Chondrocyte (in vitro differentiated cells): ENCODE measurements around the gene ZMYM4. TPM values are rescaled to one million over a fixed set of nuclear protein-coding genes. Genes with fewer than 3 reads are reported as not detected.

ENCODE experiments used
- DNase-seq: peaks from one replicate; pipeline ENCODE4 v3.0.0; 2021; ENCODE audit warnings: mixed read lengths, low spot score
- H3K27ac Mint-ChIP-seq: one replicate; pipeline ENCODE4 v1.8.0; 2021; ENCODE audit warnings: mild to moderate bottlenecking, moderate library complexity, mixed read lengths; ENCODE audit not compliant: unreplicated experiment
- H3K27me3 Mint-ChIP-seq: 2 replicates; pipeline ENCODE4 v1.8.0; 2021; ENCODE audit warnings: low read depth, mixed read lengths
- H3K36me3 Mint-ChIP-seq: 2 replicates; pipeline ENCODE4 v1.8.0; 2021; ENCODE audit warnings: low read depth, mixed read lengths
- H3K4me1 Mint-ChIP-seq: 2 replicates; pipeline ENCODE4 v1.8.0; 2021; ENCODE audit warnings: low read depth, mild to moderate bottlenecking, mixed read lengths
- H3K4me3 Mint-ChIP-seq: one replicate; pipeline ENCODE4 v1.8.0; 2021; ENCODE audit warnings: mild to moderate bottlenecking, moderate library complexity, mixed read lengths; ENCODE audit not compliant: unreplicated experiment
- H3K9me3 Mint-ChIP-seq: 2 replicates; pipeline ENCODE4 v1.8.0; 2021; ENCODE audit warnings: low read depth, mixed read lengths
- total RNA-seq: library from RNA; stranded (reverse); gene quantifications from 3 replicates; pipeline ENCODE4 v1.2.1, GENCODE V29; 2021
- TF ChIP-seq, protein P1 (sequence below): fragments of 200-600 bp; sonication (generic); IDR thresholded peaks from 2 replicates; pipeline ENCODE4 v1.5.0; 2021; ENCODE audit warnings: antibody characterized with exemption, mild to moderate bottlenecking, moderate library complexity

ZMYM4 gene
- total RNA-seq, 1 donor from 2014 or later, result 51.0 TPM

- Mint-ChIP-seq H3K27ac (no peak overlapping the region), H3K9me3 (no peaks in the 10 kb centered on the region), H3K4me1 (no peaks in the 10 kb centered on the region), H3K27me3 (no peaks in the 10 kb centered on the region), H3K36me3 (peaks cover 28% of the 10 kb centered on the region), H3K4me3 (no peak overlapping the region)
- TF ChIP-seq, protein P1, sequence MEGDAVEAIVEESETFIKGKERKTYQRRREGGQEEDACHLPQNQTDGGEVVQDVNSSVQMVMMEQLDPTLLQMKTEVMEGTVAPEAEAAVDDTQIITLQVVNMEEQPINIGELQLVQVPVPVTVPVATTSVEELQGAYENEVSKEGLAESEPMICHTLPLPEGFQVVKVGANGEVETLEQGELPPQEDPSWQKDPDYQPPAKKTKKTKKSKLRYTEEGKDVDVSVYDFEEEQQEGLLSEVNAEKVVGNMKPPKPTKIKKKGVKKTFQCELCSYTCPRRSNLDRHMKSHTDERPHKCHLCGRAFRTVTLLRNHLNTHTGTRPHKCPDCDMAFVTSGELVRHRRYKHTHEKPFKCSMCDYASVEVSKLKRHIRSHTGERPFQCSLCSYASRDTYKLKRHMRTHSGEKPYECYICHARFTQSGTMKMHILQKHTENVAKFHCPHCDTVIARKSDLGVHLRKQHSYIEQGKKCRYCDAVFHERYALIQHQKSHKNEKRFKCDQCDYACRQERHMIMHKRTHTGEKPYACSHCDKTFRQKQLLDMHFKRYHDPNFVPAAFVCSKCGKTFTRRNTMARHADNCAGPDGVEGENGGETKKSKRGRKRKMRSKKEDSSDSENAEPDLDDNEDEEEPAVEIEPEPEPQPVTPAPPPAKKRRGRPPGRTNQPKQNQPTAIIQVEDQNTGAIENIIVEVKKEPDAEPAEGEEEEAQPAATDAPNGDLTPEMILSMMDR, result no peak
- no peak for DNase-seq
These were observed 173.5 kb downstream of the ZMYM4 start for GRCh38 chr1:35441926-35442579.

GRCh38 chr1:35442734-35443133, 174.2 kb downstream of the ZMYM4 start:
- no peak for DNase-seq
- no peaks in the 10 kb centered on the region for H3K27me3 Mint-ChIP-seq
- no peaks in the 10 kb centered on the region for H3K9me3 Mint-ChIP-seq
- TF ChIP-seq, protein P1, result no peak
- no peak overlapping the region for H3K27ac Mint-ChIP-seq
- H3K4me1 Mint-ChIP-seq, result no peaks in the 10 kb centered on the region
- no peak overlapping the region for H3K4me3 Mint-ChIP-seq
- H3K36me3 Mint-ChIP-seq, result peaks cover 24% of the 10 kb centered on the region

DNA sequence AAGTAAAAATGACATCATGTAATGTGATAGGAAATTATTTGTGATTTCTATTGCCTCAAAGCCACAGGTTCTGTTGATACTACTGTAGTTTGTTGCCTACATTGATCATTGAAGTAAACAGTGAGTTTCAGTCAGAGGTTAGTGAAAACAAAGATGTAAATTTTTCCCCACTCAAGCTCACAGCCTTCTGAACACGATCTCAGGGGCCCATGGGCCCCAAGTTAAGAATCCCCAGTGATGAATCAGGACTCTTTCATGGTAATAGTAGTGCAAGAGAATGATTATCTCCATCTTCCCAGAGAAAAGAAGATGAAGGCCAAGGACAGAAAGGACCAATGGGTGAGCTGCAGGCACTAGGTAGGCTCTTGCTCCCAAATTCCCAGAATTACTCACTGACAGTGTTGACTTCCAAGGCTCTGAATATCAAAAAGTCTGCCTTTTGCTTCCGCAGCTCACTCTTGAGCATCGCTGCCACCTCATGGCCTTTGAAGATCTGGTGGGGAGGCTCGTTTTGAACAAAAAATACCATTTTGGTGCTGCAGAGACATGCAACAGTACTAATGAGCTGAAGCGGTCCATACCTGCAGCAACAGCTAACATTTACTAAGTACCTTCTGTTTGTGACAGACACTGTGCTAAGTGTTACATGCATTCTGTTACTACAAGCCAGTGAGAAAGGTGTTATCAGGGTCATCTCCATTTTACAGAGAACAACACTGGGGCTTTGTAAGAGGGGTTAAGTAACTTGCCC, 175.4 kb downstream of the ZMYM4 start:
- H3K27me3 Mint-ChIP-seq, result no peaks in the 10 kb centered on the region
- peaks cover 18% of the 10 kb centered on the region for H3K36me3 Mint-ChIP-seq
- TF ChIP-seq, protein P1, result peak; percentile 49
- no peaks in the 10 kb centered on the region for H3K4me1 Mint-ChIP-seq
- DNase-seq, result no peak
- H3K9me3 Mint-ChIP-seq, result no peaks in the 10 kb centered on the region
- no peak overlapping the region for H3K27ac Mint-ChIP-seq
- H3K4me3 Mint-ChIP-seq, result no peak overlapping the region

DNA sequence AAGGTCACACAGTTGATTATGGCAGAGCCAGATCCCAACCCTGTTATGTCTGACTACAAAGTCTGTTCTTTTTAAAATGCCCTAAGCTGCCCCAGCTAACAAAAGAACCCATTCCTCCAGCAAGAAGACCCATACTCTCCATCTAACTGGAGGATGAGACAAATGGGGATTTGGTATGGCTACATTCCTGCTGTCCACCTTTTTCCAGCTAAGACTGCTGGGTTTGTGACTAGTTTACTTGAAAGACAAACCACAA, 175.9 kb downstream of the ZMYM4 start:
- Mint-ChIP-seq H3K9me3 (no peaks in the 10 kb centered on the region), H3K27me3 (no peaks in the 10 kb centered on the region), H3K4me1 (no peaks in the 10 kb centered on the region), H3K27ac (no peak overlapping the region), H3K4me3 (no peak overlapping the region), H3K36me3 (peaks cover 15% of the 10 kb centered on the region)
- TF ChIP-seq, protein P1, result no peak
- DNase-seq, result no peak

DNA sequence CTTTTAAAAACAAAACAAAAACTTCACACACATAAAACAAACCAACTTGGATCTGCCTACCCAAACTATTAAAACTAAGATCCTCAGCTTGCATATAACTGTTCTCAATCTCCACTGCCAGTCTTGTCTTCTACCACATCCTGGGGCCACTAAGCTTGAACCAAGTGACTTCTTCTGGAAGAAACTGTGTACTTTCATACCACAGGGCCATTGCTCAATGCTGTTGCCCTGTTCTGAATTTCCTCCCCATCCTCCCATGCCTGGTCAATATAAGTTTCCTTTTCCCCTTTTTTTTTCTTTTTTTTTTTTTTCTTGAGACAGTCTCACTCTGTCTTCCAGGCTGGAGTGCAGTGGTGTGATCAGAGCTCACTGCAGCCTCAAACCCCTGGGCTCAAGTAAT, 178.8 kb downstream of the ZMYM4 start:
- Mint-ChIP-seq H3K9me3 (no peaks in the 10 kb centered on the region), H3K4me3 (no peak overlapping the region), H3K27ac (no peak overlapping the region), H3K27me3 (no peaks in the 10 kb centered on the region), H3K36me3 (peaks cover 12% of the 10 kb centered on the region), H3K4me1 (peaks cover 10% of the 10 kb centered on the region)
- TF ChIP-seq, protein P1, result no peak
- no peak for DNase-seq
